ENCODE results near the gene HNRNPK.

The HNRNPK gene

DNA sequence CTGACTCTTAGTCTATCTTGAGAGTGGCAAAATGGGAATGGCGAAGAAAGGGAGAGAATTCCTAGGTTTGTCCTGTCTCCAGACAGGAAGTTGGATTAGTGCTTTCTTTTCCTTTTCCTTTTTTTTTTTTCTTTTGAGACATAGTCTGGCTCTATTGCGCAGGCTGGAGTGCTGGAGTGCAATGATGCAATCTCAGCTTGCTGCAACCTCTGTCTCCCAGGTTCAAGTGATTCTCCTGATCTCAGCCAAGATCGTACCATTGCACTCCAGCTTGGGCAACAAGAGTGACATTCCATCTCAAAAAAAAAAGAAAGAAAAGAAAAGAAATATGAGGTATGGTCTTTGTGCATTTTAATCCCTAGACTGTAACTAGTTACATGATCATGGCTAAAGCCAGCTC is 46.2 kb downstream of the HNRNPK start:
- peaks cover 3% of the 10 kb centered on the region for H3K36me3 Mint-ChIP-seq (ENCODE audit: low read depth)
- H3K27me3 Mint-ChIP-seq = no peaks in the 10 kb centered on the region
- H3K4me3 Mint-ChIP-seq = no peak overlapping the region
- DNase-seq = no peak
- H3K27ac Mint-ChIP-seq = no peak overlapping the region
- H3K9me3 Mint-ChIP-seq = no peaks in the 10 kb centered on the region
- ATAC-seq = no peak
- peaks cover 6% of the 10 kb centered on the region for H3K4me1 Mint-ChIP-seq

DNA sequence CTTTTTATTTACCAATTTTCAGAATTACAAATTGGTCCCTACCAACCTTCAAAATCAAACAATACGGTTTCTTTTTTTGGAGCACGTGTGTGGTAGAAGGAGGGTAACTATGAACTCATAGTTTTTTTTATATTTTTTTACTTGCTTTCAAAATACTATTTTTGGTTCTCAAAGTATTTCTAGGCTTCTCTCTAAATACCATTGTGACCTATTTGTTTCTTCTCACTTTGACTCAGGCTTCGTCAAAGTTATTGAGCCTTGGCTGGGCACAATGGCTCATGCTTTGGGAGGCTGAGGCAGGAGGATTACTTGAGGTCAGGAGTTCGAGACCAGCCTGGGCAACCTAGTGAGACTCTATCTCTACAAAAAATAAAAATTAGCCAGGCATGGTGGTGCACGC is 47.2 kb downstream of the HNRNPK start:
- no peaks in the 10 kb centered on the region for H3K9me3 Mint-ChIP-seq
- H3K36me3 Mint-ChIP-seq (ENCODE audit: low read depth) = no peaks in the 10 kb centered on the region
- no peak overlapping the region for H3K27ac Mint-ChIP-seq
- no peaks in the 10 kb centered on the region for H3K27me3 Mint-ChIP-seq
- no peak for DNase-seq
- peaks cover 6% of the 10 kb centered on the region for H3K4me1 Mint-ChIP-seq
- H3K4me3 Mint-ChIP-seq = no peak overlapping the region
- ATAC-seq = no peak

DNA sequence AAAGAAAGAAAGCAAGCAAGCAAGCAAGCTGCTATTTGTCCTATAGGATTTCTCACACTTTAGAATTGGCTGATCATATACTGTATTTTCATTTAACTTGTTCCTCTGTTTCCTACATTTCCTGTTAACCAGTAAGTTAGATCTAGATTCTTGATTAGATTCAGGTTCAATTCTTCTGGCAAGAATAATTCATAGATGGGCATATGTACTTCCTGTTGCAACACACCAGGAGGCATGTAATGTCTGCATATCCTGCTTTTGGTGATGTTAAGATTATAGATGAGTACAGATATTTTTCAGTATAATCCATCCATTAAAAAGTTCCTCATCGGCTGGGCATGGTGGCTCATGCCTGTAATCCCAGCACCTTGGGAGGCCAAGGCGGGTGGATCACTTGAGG is 48.0 kb downstream of the HNRNPK start:
- H3K27ac Mint-ChIP-seq = no peak overlapping the region
- no peak for ATAC-seq
- H3K4me1 Mint-ChIP-seq = peaks cover 6% of the 10 kb centered on the region
- no peaks in the 10 kb centered on the region for H3K27me3 Mint-ChIP-seq
- DNase-seq = no peak
- H3K36me3 Mint-ChIP-seq (ENCODE audit: low read depth) = no peaks in the 10 kb centered on the region
- no peak overlapping the region for H3K4me3 Mint-ChIP-seq
- no peaks in the 10 kb centered on the region for H3K9me3 Mint-ChIP-seq

DNA sequence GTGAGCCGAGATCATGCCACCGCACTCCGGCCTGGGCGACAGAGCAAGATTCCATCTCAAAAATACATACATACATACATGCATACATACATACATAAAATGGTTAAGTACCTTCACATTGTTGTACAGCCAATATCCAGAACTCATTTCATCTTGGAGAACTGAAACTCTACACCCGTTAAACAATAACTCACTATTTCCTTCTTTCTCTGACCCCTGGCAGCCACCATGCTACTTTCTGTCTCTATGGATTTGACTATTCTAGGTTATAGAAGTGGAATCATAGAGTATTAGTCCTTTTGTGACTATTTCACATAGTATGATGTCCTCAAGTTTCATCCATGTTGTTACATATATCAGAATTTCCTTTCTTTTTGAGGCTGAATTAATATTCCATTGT is 49.1 kb downstream of the HNRNPK start:
- peaks cover 6% of the 10 kb centered on the region for H3K4me1 Mint-ChIP-seq
- H3K9me3 Mint-ChIP-seq = no peaks in the 10 kb centered on the region
- no peak overlapping the region for H3K27ac Mint-ChIP-seq
- no peak for ATAC-seq
- no peak for DNase-seq
- H3K4me3 Mint-ChIP-seq = no peak overlapping the region
- H3K36me3 Mint-ChIP-seq (ENCODE audit: low read depth) = no peaks in the 10 kb centered on the region
- H3K27me3 Mint-ChIP-seq = no peaks in the 10 kb centered on the region

DNA sequence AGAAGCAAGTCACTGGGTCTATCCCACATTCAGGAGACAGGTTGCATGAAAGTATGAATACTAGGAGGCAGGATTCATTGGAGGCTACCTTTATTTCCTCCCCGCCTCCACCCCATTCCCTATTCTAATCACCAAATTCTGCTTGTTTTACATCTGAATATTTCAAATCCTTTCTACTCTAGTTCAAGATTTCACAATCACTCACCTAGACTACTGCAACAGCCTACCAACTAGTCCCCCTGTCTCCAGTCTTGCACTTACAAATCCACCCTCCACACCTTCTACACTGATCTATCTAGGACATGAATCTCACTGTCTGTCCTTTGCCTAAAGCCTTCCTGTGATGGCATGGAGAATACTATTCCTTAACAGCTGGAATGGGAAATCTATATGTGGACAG is 52.4 kb downstream of the HNRNPK start:
- no peak overlapping the region for H3K4me3 Mint-ChIP-seq
- no peak for ATAC-seq

DNA sequence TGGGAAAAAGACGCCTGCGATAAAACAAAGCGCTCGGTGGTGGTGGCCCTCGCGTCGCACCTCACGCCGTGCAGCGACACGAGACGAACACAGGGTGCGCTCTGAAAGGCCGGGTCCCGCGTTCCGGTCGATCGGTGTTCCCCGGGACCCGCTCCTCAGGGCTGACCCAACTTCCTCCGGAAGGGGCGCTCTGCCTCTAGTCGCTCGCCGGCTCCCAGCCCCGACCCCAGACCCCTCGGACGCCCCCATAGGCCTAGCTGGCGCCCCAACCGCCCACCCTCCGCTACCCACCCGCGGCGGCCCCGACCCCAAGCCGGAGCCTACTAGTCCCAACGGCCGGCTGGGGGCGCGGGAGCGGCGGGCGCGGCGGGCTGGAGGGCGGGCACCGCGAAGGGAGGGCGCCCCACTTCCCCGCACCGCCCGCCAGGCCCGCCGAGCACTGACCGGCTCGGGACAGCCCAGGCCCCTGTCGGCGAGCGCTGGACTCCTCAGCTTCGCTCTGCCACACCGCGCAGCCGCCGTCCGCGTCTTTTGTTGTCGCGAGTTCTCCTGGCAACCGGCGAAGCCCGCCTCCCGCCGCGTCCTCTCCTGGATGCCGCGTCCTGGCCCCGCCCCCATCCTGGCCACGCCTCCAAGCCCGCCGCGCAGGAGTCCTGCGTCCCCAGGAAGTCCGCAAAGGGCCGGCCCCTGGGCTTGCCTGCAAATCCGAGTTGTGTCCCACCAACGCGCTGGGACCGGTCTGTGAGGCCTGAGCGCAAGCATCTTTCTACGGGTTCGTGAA is 58.9 kb downstream of the HNRNPK start, which contains the start of gene KIF27:
Gene KIF27 (minus strand): TSS at position 506 of the 781 bp plus-strand sequence. CDS start 5,841 bp downstream, outside the sequence.
- ATAC-seq = peak; percentile 94

More for the DNA sequence above, 52.4 kb downstream of the HNRNPK start:
- H3K4me1 Mint-ChIP-seq = peaks cover 6% of the 10 kb centered on the region
- DNase-seq = no peak
- H3K9me3 Mint-ChIP-seq = no peaks in the 10 kb centered on the region
- H3K27ac Mint-ChIP-seq = no peak overlapping the region
- no peaks in the 10 kb centered on the region for H3K36me3 Mint-ChIP-seq (ENCODE audit: low read depth)
- no peaks in the 10 kb centered on the region for H3K27me3 Mint-ChIP-seq

DNA sequence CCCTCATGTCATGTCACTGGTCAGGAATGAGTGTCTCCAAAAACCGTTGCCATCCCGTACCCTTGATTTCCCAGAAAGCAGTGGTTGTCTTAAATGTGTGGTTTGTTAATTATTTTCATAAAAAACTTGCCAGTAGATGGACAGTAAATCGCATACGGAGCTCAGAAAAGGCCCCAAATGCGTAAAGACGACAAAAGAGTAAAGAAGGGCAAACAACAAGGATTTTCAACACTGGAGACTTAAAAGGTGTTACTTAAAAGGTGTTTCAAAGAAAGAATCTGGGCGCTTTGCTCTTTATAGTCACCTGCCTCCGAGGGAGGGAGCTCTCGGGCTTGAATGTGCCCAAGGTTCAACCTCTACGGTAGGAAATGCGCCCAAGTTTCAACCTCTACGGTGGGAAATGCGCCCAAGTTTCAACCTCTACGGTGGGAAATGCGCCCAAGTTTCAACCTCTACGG is 59.5 kb downstream of the HNRNPK start:
- H3K9me3 Mint-ChIP-seq = no peaks in the 10 kb centered on the region
- no peaks in the 10 kb centered on the region for H3K27me3 Mint-ChIP-seq

More for the DNA sequence above, 58.9 kb downstream of the HNRNPK start, which contains the start of gene KIF27:
- Mint-ChIP-seq H3K27ac (peak within 1 kb of the TSS; percentile 88), H3K9me3 (no peaks in the 10 kb centered on the region), H3K36me3 (ENCODE audit: low read depth) (no peaks in the 10 kb centered on the region), H3K4me3 (peak within 1 kb of the TSS; percentile 84), H3K4me1 (peaks cover 18% of the 10 kb centered on the region), H3K27me3 (no peaks in the 10 kb centered on the region)
- peak; percentile 99 for DNase-seq

DNA sequence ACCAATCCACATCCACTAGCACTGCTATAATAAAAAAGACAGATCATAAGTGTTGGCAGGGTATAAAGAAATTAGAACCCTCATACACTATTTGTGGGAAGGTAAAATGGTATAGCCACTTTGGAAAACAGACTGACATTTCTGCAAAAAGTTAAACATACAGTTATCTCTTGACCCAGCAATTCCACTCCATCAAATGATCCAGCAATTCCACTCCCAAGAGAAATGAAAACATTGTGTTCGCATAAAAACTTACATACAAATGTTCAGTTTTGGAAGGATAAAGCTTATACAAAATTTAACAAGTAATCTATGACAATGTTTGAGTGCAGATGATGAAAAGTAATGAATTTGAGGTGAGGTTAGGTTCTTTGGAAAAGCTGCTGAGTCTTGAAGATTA is 60.9 kb downstream of the HNRNPK start:
- DNase-seq (no peak), ATAC-seq (no peak)
- Mint-ChIP-seq H3K9me3 (no peaks in the 10 kb centered on the region), H3K27ac (no peak overlapping the region), H3K4me1 (peaks cover 18% of the 10 kb centered on the region), H3K36me3 (ENCODE audit: low read depth) (no peaks in the 10 kb centered on the region), H3K4me3 (no peak overlapping the region), H3K27me3 (no peaks in the 10 kb centered on the region)

More for the DNA sequence above, 59.5 kb downstream of the HNRNPK start:
- H3K27ac Mint-ChIP-seq = peak overlapping the region; percentile 88
- no peak for DNase-seq
- peaks cover 18% of the 10 kb centered on the region for H3K4me1 Mint-ChIP-seq
- no peaks in the 10 kb centered on the region for H3K36me3 Mint-ChIP-seq (ENCODE audit: low read depth)
- no peak for ATAC-seq
- H3K4me3 Mint-ChIP-seq = peak overlapping the region; percentile 84

Measured in activated naive CD8-positive, alpha-beta T cell treated with anti-CD3 and anti-CD28 coated beads, Interleukin-2, amount 50 U/mL, for 24 hours (primary cell).